ENCODE data around the gene PLD6.

PLD6 gene

GRCh38 chr17:17235212-17236174, 29.4 kb upstream of the PLD6 start:
- Histone ChIP-seq H2AFZ (ENCODE audit: low read depth, low read length) (no peak overlapping the region), H3K36me3 (ENCODE audit: insufficient read depth, low read length) (peaks cover 17% of the 10 kb centered on the region), H3K27me3 (ENCODE audit: insufficient read depth, low read length) (no peaks in the 10 kb centered on the region), H3K9me3 (ENCODE audit: low read length) (no peaks in the 10 kb centered on the region), H3K4me1 (ENCODE audit: insufficient read depth, low read length) (peaks cover 13% of the 10 kb centered on the region), H3K4me3 (ENCODE audit: low read length) (peak overlapping the region; percentile 97)

GRCh38 chr17:17232303-17232621, 26.1 kb upstream of the PLD6 start:
- Histone ChIP-seq H2AFZ (ENCODE audit: low read depth, low read length) (no peak overlapping the region), H3K4me3 (ENCODE audit: low read length) (no peak overlapping the region), H3K36me3 (ENCODE audit: insufficient read depth, low read length) (peaks cover 46% of the 10 kb centered on the region), H3K9me3 (ENCODE audit: low read length) (no peaks in the 10 kb centered on the region), H3K4me1 (ENCODE audit: insufficient read depth, low read length) (peaks cover 13% of the 10 kb centered on the region), H3K27me3 (ENCODE audit: insufficient read depth, low read length) (no peaks in the 10 kb centered on the region)

GRCh38 chr17:17231621-17232302, 25.6 kb upstream of the PLD6 start:
- Histone ChIP-seq H3K4me1 (ENCODE audit: insufficient read depth, low read length) (peaks cover 13% of the 10 kb centered on the region), H3K4me3 (ENCODE audit: low read length) (no peak overlapping the region), H3K27me3 (ENCODE audit: insufficient read depth, low read length) (no peaks in the 10 kb centered on the region), H2AFZ (ENCODE audit: low read depth, low read length) (no peak overlapping the region), H3K36me3 (ENCODE audit: insufficient read depth, low read length) (peaks cover 52% of the 10 kb centered on the region), H3K9me3 (ENCODE audit: low read length) (no peaks in the 10 kb centered on the region)

GRCh38 chr17:17229416-17230384, 23.6 kb upstream of the PLD6 start:
- Histone ChIP-seq H3K9me3 (ENCODE audit: low read length) (no peaks in the 10 kb centered on the region), H3K4me1 (ENCODE audit: insufficient read depth, low read length) (no peaks in the 10 kb centered on the region), H3K27me3 (ENCODE audit: insufficient read depth, low read length) (no peaks in the 10 kb centered on the region), H3K36me3 (ENCODE audit: insufficient read depth, low read length) (peaks cover 72% of the 10 kb centered on the region), H3K4me3 (ENCODE audit: low read length) (no peak overlapping the region), H2AFZ (ENCODE audit: low read depth, low read length) (no peak overlapping the region)

- H3K4me3 ChIP-seq (ENCODE audit: low read length), result no peak overlapping the region
- H3K4me1 ChIP-seq (ENCODE audit: insufficient read depth, low read length), result no peaks in the 10 kb centered on the region
- H3K27me3 ChIP-seq (ENCODE audit: insufficient read depth, low read length), result no peaks in the 10 kb centered on the region
- H2AFZ ChIP-seq (ENCODE audit: low read depth, low read length), result no peak overlapping the region
- H3K9me3 ChIP-seq (ENCODE audit: low read length), result no peaks in the 10 kb centered on the region
- peaks cover 82% of the 10 kb centered on the region for H3K36me3 ChIP-seq (ENCODE audit: insufficient read depth, low read length)
Observed at GRCh38 chr17:17228521-17229279, 22.6 kb upstream of the PLD6 start.

- no peak overlapping the region for H3K4me3 ChIP-seq (ENCODE audit: low read length)
- H3K27me3 ChIP-seq (ENCODE audit: insufficient read depth, low read length), result no peaks in the 10 kb centered on the region
- no peaks in the 10 kb centered on the region for H3K9me3 ChIP-seq (ENCODE audit: low read length)
- H3K36me3 ChIP-seq (ENCODE audit: insufficient read depth, low read length), result peaks cover 88% of the 10 kb centered on the region
- no peak overlapping the region for H2AFZ ChIP-seq (ENCODE audit: low read depth, low read length)
- H3K4me1 ChIP-seq (ENCODE audit: insufficient read depth, low read length), result no peaks in the 10 kb centered on the region
Observed at GRCh38 chr17:17227608-17228520, 21.7 kb upstream of the PLD6 start.

- H2AFZ ChIP-seq (ENCODE audit: low read depth, low read length), result no peak overlapping the region
- H3K4me3 ChIP-seq (ENCODE audit: low read length), result no peak overlapping the region
- H3K27me3 ChIP-seq (ENCODE audit: insufficient read depth, low read length), result no peaks in the 10 kb centered on the region
- no peaks in the 10 kb centered on the region for H3K4me1 ChIP-seq (ENCODE audit: insufficient read depth, low read length)
- no peaks in the 10 kb centered on the region for H3K9me3 ChIP-seq (ENCODE audit: low read length)
- peaks cover 86% of the 10 kb centered on the region for H3K36me3 ChIP-seq (ENCODE audit: insufficient read depth, low read length)
Observed at GRCh38 chr17:17226451-17227265, 20.5 kb upstream of the PLD6 start.

- Histone ChIP-seq H3K27me3 (ENCODE audit: insufficient read depth, low read length) (no peaks in the 10 kb centered on the region), H3K4me1 (ENCODE audit: insufficient read depth, low read length) (no peaks in the 10 kb centered on the region), H3K4me3 (ENCODE audit: low read length) (no peak overlapping the region), H3K36me3 (ENCODE audit: insufficient read depth, low read length) (peaks cover 87% of the 10 kb centered on the region), H2AFZ (ENCODE audit: low read depth, low read length) (no peak overlapping the region), H3K9me3 (ENCODE audit: low read length) (no peaks in the 10 kb centered on the region)
Observed at GRCh38 chr17:17225901-17226300, 19.8 kb upstream of the PLD6 start.

- Histone ChIP-seq H3K27me3 (ENCODE audit: insufficient read depth, low read length) (no peaks in the 10 kb centered on the region), H2AFZ (ENCODE audit: low read depth, low read length) (no peak overlapping the region), H3K9me3 (ENCODE audit: low read length) (no peaks in the 10 kb centered on the region), H3K36me3 (ENCODE audit: insufficient read depth, low read length) (peaks cover 84% of the 10 kb centered on the region), H3K4me1 (ENCODE audit: insufficient read depth, low read length) (no peaks in the 10 kb centered on the region), H3K4me3 (ENCODE audit: low read length) (no peak overlapping the region)
Observed at GRCh38 chr17:17224137-17224536, 18.0 kb upstream of the PLD6 start.

- Histone ChIP-seq H3K9me3 (ENCODE audit: low read length) (no peaks in the 10 kb centered on the region), H3K4me1 (ENCODE audit: insufficient read depth, low read length) (no peaks in the 10 kb centered on the region), H3K36me3 (ENCODE audit: insufficient read depth, low read length) (peaks cover 84% of the 10 kb centered on the region), H2AFZ (ENCODE audit: low read depth, low read length) (no peak overlapping the region), H3K4me3 (ENCODE audit: low read length) (no peak overlapping the region), H3K27me3 (ENCODE audit: insufficient read depth, low read length) (no peaks in the 10 kb centered on the region)
Observed at GRCh38 chr17:17223736-17224135, 17.6 kb upstream of the PLD6 start.

- Histone ChIP-seq H3K4me3 (ENCODE audit: low read length) (no peak overlapping the region), H3K27me3 (ENCODE audit: insufficient read depth, low read length) (no peaks in the 10 kb centered on the region), H3K4me1 (ENCODE audit: insufficient read depth, low read length) (no peaks in the 10 kb centered on the region), H3K36me3 (ENCODE audit: insufficient read depth, low read length) (peaks cover 82% of the 10 kb centered on the region), H3K9me3 (ENCODE audit: low read length) (no peaks in the 10 kb centered on the region), H2AFZ (ENCODE audit: low read depth, low read length) (no peak overlapping the region)
Observed at GRCh38 chr17:17221329-17221728, 15.2 kb upstream of the PLD6 start.

All from neuron (in vitro differentiated cells).